Measurements from ENCODE around the gene GBP3.

Gene GBP3

GRCh38 chr1:89065079-89065868, 42.6 kb upstream of the GBP3 start, which contains the start of gene GBP1 (continued):
- TF ChIP-seq CSRNP3 (CRISPR knock-in tag; IDR thresholded peaks at IDR 0.05) (no peak), ZFP30 (CRISPR knock-in tag; IDR thresholded peaks at IDR 0.05) (no peak), GLIS3 (CRISPR knock-in tag; IDR thresholded peaks at IDR 0.05) (no peak), BACH2 (CRISPR knock-in tag; IDR thresholded peaks at IDR 0.05; ENCODE audit: borderline replicate concordance) (no peak), TOX (CRISPR knock-in tag; IDR thresholded peaks at IDR 0.05; ENCODE audit: borderline replicate concordance) (no peak), CSDC2 (CRISPR knock-in tag; IDR thresholded peaks at IDR 0.05) (no peak), PPARA (CRISPR knock-in tag; IDR thresholded peaks at IDR 0.05; ENCODE audit: borderline replicate concordance) (no peak), ESRRG (CRISPR knock-in tag; IDR thresholded peaks at IDR 0.05) (no peak), ISL1 (CRISPR knock-in tag; IDR thresholded peaks at IDR 0.05) (no peak), ZC3H10 (CRISPR knock-in tag; IDR thresholded peaks at IDR 0.05) (no peak), ARNTL (CRISPR knock-in tag; IDR thresholded peaks at IDR 0.05; ENCODE audit: borderline replicate concordance, low read depth) (no peak)

- TF ChIP-seq TSHZ2 (CRISPR knock-in tag; IDR thresholded peaks at IDR 0.05) (no peak), ISL1 (CRISPR knock-in tag; IDR thresholded peaks at IDR 0.05) (no peak), GLIS3 (CRISPR knock-in tag; IDR thresholded peaks at IDR 0.05) (no peak), ZFP3 (CRISPR knock-in tag; IDR thresholded peaks at IDR 0.05) (no peak), BACH2 (CRISPR knock-in tag; IDR thresholded peaks at IDR 0.05; ENCODE audit: borderline replicate concordance) (no peak), TOX (CRISPR knock-in tag; IDR thresholded peaks at IDR 0.05; ENCODE audit: borderline replicate concordance) (no peak), ARNTL (CRISPR knock-in tag; IDR thresholded peaks at IDR 0.05; ENCODE audit: borderline replicate concordance, low read depth) (no peak), CSRNP3 (CRISPR knock-in tag; IDR thresholded peaks at IDR 0.05) (no peak), CSDC2 (CRISPR knock-in tag; IDR thresholded peaks at IDR 0.05) (no peak), ZNF70 (CRISPR knock-in tag; IDR thresholded peaks at IDR 0.05) (no peak)
- ATAC-seq = peak; percentile 77
Observed at GRCh38 chr1:89064632-89065031, 42.0 kb upstream of the GBP3 start.

- no peak for ATAC-seq
- no peak for TF ChIP-seq TSHZ2 (CRISPR knock-in tag; IDR thresholded peaks at IDR 0.05)
- no peak for TF ChIP-seq BACH2 (CRISPR knock-in tag; IDR thresholded peaks at IDR 0.05; ENCODE audit: borderline replicate concordance)
- TF ChIP-seq TCF4 (CRISPR knock-in tag; IDR thresholded peaks at IDR 0.05; ENCODE audit: borderline replicate concordance) = no peak
- no peak for TF ChIP-seq ZNF70 (CRISPR knock-in tag; IDR thresholded peaks at IDR 0.05)
- no peak for TF ChIP-seq OSR1 (CRISPR knock-in tag; IDR thresholded peaks at IDR 0.05)
- no peak for TF ChIP-seq ISL1 (CRISPR knock-in tag; IDR thresholded peaks at IDR 0.05)
- no peak for TF ChIP-seq CREB5 (CRISPR knock-in tag; IDR thresholded peaks at IDR 0.05; ENCODE audit: low read depth)
- no peak for TF ChIP-seq ZNF8 (CRISPR knock-in tag; IDR thresholded peaks at IDR 0.05)
- TF ChIP-seq RARB (CRISPR knock-in tag; IDR thresholded peaks at IDR 0.05) = no peak
- no peak for TF ChIP-seq ARNTL (CRISPR knock-in tag; IDR thresholded peaks at IDR 0.05; ENCODE audit: borderline replicate concordance, low read depth)
- no peak for TF ChIP-seq TOX (CRISPR knock-in tag; IDR thresholded peaks at IDR 0.05; ENCODE audit: borderline replicate concordance)
- TF ChIP-seq CSRNP3 (CRISPR knock-in tag; IDR thresholded peaks at IDR 0.05) = no peak
- no peak for TF ChIP-seq ZFP3 (CRISPR knock-in tag; IDR thresholded peaks at IDR 0.05)
- no peak for TF ChIP-seq ZC3H10 (CRISPR knock-in tag; IDR thresholded peaks at IDR 0.05)
Observed at GRCh38 chr1:89063094-89063493, 40.4 kb upstream of the GBP3 start.

All from SK-N-SH treated with all-trans-retinoic acid at 6 μM for 48 hours (cell line).